HCT116 (cell line): ENCODE data around the gene CERS3.

ENCODE experiments used
- CTCF ChIP-seq, 3 experiments: fragments of 200-600 bp in 1 of 3; sonication (generic) in 1 of 3; IDR thresholded peaks in 2 of 3; conservative IDR thresholded peaks in 1 of 3; 2 replicates each; pipeline ENCODE4 v1.5.1; 2012 to 2017; ENCODE audit warnings: low read depth in 2 of 3, low read length in 2 of 3, antibody characterized with exemption in 1 of 3, borderline replicate concordance in 1 of 3, control low read depth in 1 of 3, mild to moderate bottlenecking in 1 of 3, mixed read lengths in 1 of 3, mixed run types in 1 of 3, moderate library complexity in 1 of 3; ENCODE audit not compliant: insufficient read depth in 1 of 3
- EZH2 ChIP-seq: fragments of 200-600 bp; sonication (generic); IDR thresholded peaks from 2 replicates; pipeline ENCODE4 v1.6.1; 2017; ENCODE audit warnings: antibody characterized with exemption, mixed run types
- EZH2phosphoT487 ChIP-seq: fragments of 200-600 bp; IDR thresholded peaks from 2 replicates; pipeline ENCODE4 v1.6.1; 2018; ENCODE audit warnings: antibody characterized with exemption, borderline replicate concordance
- JUND ChIP-seq: IDR thresholded peaks from 2 replicates; pipeline ENCODE4 v1.6.1; 2012
- POLR2A ChIP-seq: IDR thresholded peaks from 2 replicates; pipeline ENCODE4 v1.7.0; 2011; ENCODE audit warnings: borderline replicate concordance; ENCODE audit not compliant: insufficient read depth, insufficient read length; ENCODE audit errors: extremely low read depth
- POLR2AphosphoS5 ChIP-seq: IDR thresholded peaks from 2 replicates; pipeline ENCODE4 v1.6.1; 2011; ENCODE audit warnings: mild to moderate bottlenecking, low read depth, low read length, moderate library complexity
- RAD21 ChIP-seq: IDR thresholded peaks from 2 replicates; pipeline ENCODE4 v1.6.1; 2012; ENCODE audit warnings: low read depth, mild to moderate bottlenecking
- YY1 ChIP-seq: IDR thresholded peaks from 2 replicates; pipeline ENCODE4 v1.6.1; 2011; ENCODE audit warnings: low read length, low read depth, moderate library complexity, mild to moderate bottlenecking; ENCODE audit not compliant: insufficient replicate concordance; ENCODE audit errors: extremely low read depth
- ZBTB33 ChIP-seq: IDR thresholded peaks from 2 replicates; pipeline ENCODE4 v1.6.1; 2011; ENCODE audit warnings: mild to moderate bottlenecking, low read length, moderate library complexity; ENCODE audit not compliant: insufficient replicate concordance; ENCODE audit errors: extremely low read depth
- ZFX ChIP-seq: fragments of 450-650 bp; IDR thresholded peaks from 2 replicates; pipeline ENCODE4 v1.6.1; 2017
- ZNF274 ChIP-seq: fragments of 200-500 bp; sonication (Bioruptor generic); IDR thresholded peaks from 2 replicates; pipeline ENCODE4 v1.6.1; 2014; ENCODE audit warnings: mild to moderate bottlenecking, low read depth, low read length, inconsistent platforms
- TF ChIP-seq, protein P1 (sequence below): IDR thresholded peaks from 2 replicates; pipeline ENCODE4 v1.6.1; 2012
- TF ChIP-seq, protein P2 (sequence below): IDR thresholded peaks from 2 replicates; pipeline ENCODE4 v1.6.1; 2012; ENCODE audit warnings: low read depth

DNA sequence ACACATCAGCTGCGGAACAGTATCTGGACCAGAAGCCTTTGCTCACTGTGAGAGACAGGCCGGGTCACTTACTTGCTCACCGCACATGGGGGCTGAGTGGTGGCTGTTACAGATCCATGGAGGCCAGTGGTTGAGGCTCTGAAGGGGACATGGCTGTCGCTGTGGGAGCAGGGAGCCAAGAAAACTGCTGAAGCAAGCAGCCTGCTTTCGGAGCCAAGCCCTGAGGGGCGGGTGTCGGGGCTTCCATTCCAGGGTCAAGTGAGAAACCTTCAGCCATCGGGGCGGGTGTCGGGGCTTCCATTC, 144.7 kb downstream of the CERS3 start:
- TF ChIP-seq EZH2 (no peak), POLR2A (no peak), CTCF (IDR thresholded peaks at IDR 0.05 in 2 of 3, conservative IDR thresholded peaks at IDR 0.05 in 1 of 3; ENCODE audit: borderline replicate concordance in 1 of 3, insufficient read depth in 1 of 3, low read depth in 2 of 3, low read length in 2 of 3) (no peak), ZBTB33 (no peak), ZNF274 (no peak), ZFX (no peak), POLR2AphosphoS5 (no peak), YY1 (no peak), EZH2phosphoT487 (no peak), JUND (no peak), RAD21 (no peak)
- TF ChIP-seq, protein P1, sequence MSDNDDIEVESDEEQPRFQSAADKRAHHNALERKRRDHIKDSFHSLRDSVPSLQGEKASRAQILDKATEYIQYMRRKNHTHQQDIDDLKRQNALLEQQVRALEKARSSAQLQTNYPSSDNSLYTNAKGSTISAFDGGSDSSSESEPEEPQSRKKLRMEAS, result no peak
- TF ChIP-seq, protein P2, sequence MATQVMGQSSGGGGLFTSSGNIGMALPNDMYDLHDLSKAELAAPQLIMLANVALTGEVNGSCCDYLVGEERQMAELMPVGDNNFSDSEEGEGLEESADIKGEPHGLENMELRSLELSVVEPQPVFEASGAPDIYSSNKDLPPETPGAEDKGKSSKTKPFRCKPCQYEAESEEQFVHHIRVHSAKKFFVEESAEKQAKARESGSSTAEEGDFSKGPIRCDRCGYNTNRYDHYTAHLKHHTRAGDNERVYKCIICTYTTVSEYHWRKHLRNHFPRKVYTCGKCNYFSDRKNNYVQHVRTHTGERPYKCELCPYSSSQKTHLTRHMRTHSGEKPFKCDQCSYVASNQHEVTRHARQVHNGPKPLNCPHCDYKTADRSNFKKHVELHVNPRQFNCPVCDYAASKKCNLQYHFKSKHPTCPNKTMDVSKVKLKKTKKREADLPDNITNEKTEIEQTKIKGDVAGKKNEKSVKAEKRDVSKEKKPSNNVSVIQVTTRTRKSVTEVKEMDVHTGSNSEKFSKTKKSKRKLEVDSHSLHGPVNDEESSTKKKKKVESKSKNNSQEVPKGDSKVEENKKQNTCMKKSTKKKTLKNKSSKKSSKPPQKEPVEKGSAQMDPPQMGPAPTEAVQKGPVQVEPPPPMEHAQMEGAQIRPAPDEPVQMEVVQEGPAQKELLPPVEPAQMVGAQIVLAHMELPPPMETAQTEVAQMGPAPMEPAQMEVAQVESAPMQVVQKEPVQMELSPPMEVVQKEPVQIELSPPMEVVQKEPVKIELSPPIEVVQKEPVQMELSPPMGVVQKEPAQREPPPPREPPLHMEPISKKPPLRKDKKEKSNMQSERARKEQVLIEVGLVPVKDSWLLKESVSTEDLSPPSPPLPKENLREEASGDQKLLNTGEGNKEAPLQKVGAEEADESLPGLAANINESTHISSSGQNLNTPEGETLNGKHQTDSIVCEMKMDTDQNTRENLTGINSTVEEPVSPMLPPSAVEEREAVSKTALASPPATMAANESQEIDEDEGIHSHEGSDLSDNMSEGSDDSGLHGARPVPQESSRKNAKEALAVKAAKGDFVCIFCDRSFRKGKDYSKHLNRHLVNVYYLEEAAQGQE, result no peak
